A549 (cell line): Measurements from ENCODE around the gene DTNB. TPM values are rescaled to one million over a fixed set of nuclear protein-coding genes. Genes with fewer than 3 reads are reported as not detected.

Experiments used
- ATAC-seq, 2 experiments: fragments of 200-7000 bp in 1 of 2; fragments of >200 bp in 1 of 2; cut with Nextera tagmentation in 1 of 2; cut with Tn5 transposase in 1 of 2; 3 replicates each; pipeline versions ENCODE4 v1.8.0 to v1.9.1; 2018 to 2020; ENCODE audit warnings: mild to moderate bottlenecking in 1 of 2, moderate library complexity in 1 of 2
- CTCF ChIA-PET: fragments of 300-600 bp; sonication (Branson Sonifier 250); formaldehyde crosslinking; extraction: SDS; loops from one replicate; lab custom pipeline; 2021; ENCODE audit warnings: antibody characterized with exemption, inconsistent platforms; lab: Yijun Ruan, JAX
- POLR2A ChIA-PET: fragments of 350-600 bp; formaldehyde crosslinking; extraction: SDS; loops from one replicate; lab custom pipeline; 2021; ENCODE audit warnings: antibody characterized with exemption, inconsistent platforms; lab: Yijun Ruan, JAX
- DNase-seq, 2 experiments: peaks; one replicate each; pipeline versions ENCODE4 v3.0.0 to v3.0.0-alpha.2; 2011 to 2016; ENCODE audit warnings: low read depth in 1 of 2, low spot score in 1 of 2
- FAIRE-seq: peaks from 2 replicates; lab custom pipeline; 2011; peaks lifted over from hg19 to GRCh38; lab: Jason Lieb, UNC
- H3K27ac ChIP-seq, 2 experiments: fragments of >200 bp; sonication (Bioruptor Twin); formaldehyde crosslinking; 3 replicates each; pipeline ENCODE4 v1.5.1; 2016 to 2017
- H3K4me1 ChIP-seq: fragments of >200 bp; sonication (Bioruptor Twin); formaldehyde crosslinking; 3 replicates; pipeline ENCODE4 v1.6.1; 2016
- H3K4me2 ChIP-seq: fragments of >200 bp; sonication (Bioruptor Twin); formaldehyde crosslinking; 3 replicates; pipeline ENCODE4 v1.6.1; 2016
- H3K4me3 ChIP-seq: fragments of >200 bp; sonication (Bioruptor Twin); formaldehyde crosslinking; 3 replicates; pipeline ENCODE4 v1.5.1; 2016
- H3K9me3 ChIP-seq: fragments of >200 bp; sonication (Bioruptor Twin); formaldehyde crosslinking; 3 replicates; pipeline ENCODE4 v1.6.1; 2016
- BHLHE40 ChIP-seq: IDR thresholded peaks from 2 replicates; pipeline ENCODE4 v1.6.1; 2012; ENCODE audit warnings: low read depth, low read length, inconsistent platforms
- CBX2 ChIP-seq: fragments of 200-600 bp; sonication (generic); IDR thresholded peaks from 2 replicates; pipeline ENCODE4 v1.6.1; 2016; ENCODE audit warnings: low read depth, mild to moderate bottlenecking, borderline replicate concordance
- CTCF ChIP-seq: fragments of >200 bp; sonication (Bioruptor Twin); formaldehyde crosslinking; IDR thresholded peaks from 3 replicates; pipeline ENCODE4 v1.5.1; 2016
- EHF ChIP-seq: fragments of 250-450 bp; sonication (Bioruptor Pico); IDR thresholded peaks from 2 replicates; pipeline ENCODE4 v1.5.0; 2020; ENCODE audit warnings: mild to moderate bottlenecking
- EHMT2 ChIP-seq: fragments of 200-600 bp; sonication (generic); IDR thresholded peaks from 2 replicates; pipeline ENCODE4 v1.6.1; 2016; ENCODE audit warnings: antibody characterized with exemption, low read depth, mild to moderate bottlenecking, moderate library complexity
- HDAC2 ChIP-seq: fragments of 200-600 bp; sonication (generic); IDR thresholded peaks from 2 replicates; pipeline ENCODE4 v1.6.1; 2016
- HES2 ChIP-seq: fragments of >200 bp; sonication (Bioruptor Twin); formaldehyde crosslinking; IDR thresholded peaks from 2 replicates; pipeline ENCODE4 v1.6.1; 2016
- HEYL ChIP-seq: fragments of 250-450 bp; sonication (Bioruptor Pico); IDR thresholded peaks from 2 replicates; pipeline ENCODE4 v1.8.0; 2021; ENCODE audit warnings: mild to moderate bottlenecking, moderate library complexity
- HOXB13 ChIP-seq: fragments of 250-450 bp; sonication (Bioruptor Pico); IDR thresholded peaks from 2 replicates; pipeline ENCODE4 v1.5.0; 2020; ENCODE audit warnings: low read depth, mild to moderate bottlenecking, moderate library complexity
- JUN ChIP-seq, 2 experiments: fragments of >200 bp; sonication (Bioruptor Twin); formaldehyde crosslinking; IDR thresholded peaks; 2 replicates in 1 of 2; 3 replicates in 1 of 2; pipeline ENCODE4 v1.6.1; 2016 to 2017
- JUNB ChIP-seq: fragments of >200 bp; sonication (Bioruptor Twin); formaldehyde crosslinking; IDR thresholded peaks from 2 replicates; pipeline ENCODE4 v1.6.1; 2016
- KDM5A ChIP-seq: fragments of 200-600 bp; sonication (generic); IDR thresholded peaks from 2 replicates; pipeline ENCODE4 v1.6.1; 2016; ENCODE audit warnings: antibody characterized with exemption, mild to moderate bottlenecking
- MAX ChIP-seq: IDR thresholded peaks from 2 replicates; pipeline ENCODE4 v1.6.1; 2012
- MAZ ChIP-seq: fragments of 150-350 bp; IDR thresholded peaks from 2 replicates; pipeline ENCODE4 v1.6.1; 2014; ENCODE audit warnings: antibody characterized with exemption, low read depth, low read length, borderline replicate concordance
- NFE2L2 ChIP-seq: fragments of 150-350 bp; conservative IDR thresholded peaks from 2 replicates; pipeline ENCODE4 v1.6.1; 2014; ENCODE audit warnings: low read length
- NPAS2 ChIP-seq: fragments of 250-450 bp; sonication (Bioruptor Pico); IDR thresholded peaks from 2 replicates; pipeline ENCODE4 v1.8.0; 2022; ENCODE audit warnings: mild to moderate bottlenecking, moderate library complexity, borderline replicate concordance
- PBX3 ChIP-seq: IDR thresholded peaks from 2 replicates; pipeline ENCODE4 v1.6.1; 2012
- PHF8 ChIP-seq: fragments of 200-600 bp; sonication (generic); IDR thresholded peaks from 2 replicates; pipeline ENCODE4 v1.6.1; 2016; ENCODE audit warnings: low read depth, mild to moderate bottlenecking, antibody characterized with exemption, moderate library complexity, borderline replicate concordance
- POLR2A ChIP-seq: IDR thresholded peaks from 2 replicates; pipeline ENCODE4 v1.6.1; 2012; ENCODE audit warnings: mild to moderate bottlenecking, low read length
- RAD21 ChIP-seq, 2 experiments: fragments of >200 bp in 1 of 2; sonication (Bioruptor Twin) in 1 of 2; formaldehyde crosslinking in 1 of 2; IDR thresholded peaks in 1 of 2; conservative IDR thresholded peaks in 1 of 2; 2 replicates in 1 of 2; 3 replicates in 1 of 2; pipeline ENCODE4 v1.6.1; 2012 to 2018; ENCODE audit warnings: inconsistent platforms in 1 of 2
- RARB ChIP-seq: fragments of 250-450 bp; sonication (Bioruptor Pico); IDR thresholded peaks from 2 replicates; pipeline ENCODE4 v1.8.0; 2021; ENCODE audit warnings: mild to moderate bottlenecking, moderate library complexity
- RCOR1 ChIP-seq: fragments of 150-350 bp; IDR thresholded peaks from 2 replicates; pipeline ENCODE4 v1.6.1; 2014; ENCODE audit warnings: antibody characterized with exemption, low read length, low read depth
- RNF2 ChIP-seq: fragments of 200-600 bp; sonication (generic); IDR thresholded peaks from 2 replicates; pipeline ENCODE4 v1.6.1; 2016; ENCODE audit warnings: low read depth, mild to moderate bottlenecking, antibody characterized with exemption, moderate library complexity, borderline replicate concordance
- SMC3 ChIP-seq: fragments of >200 bp; sonication (Bioruptor Twin); formaldehyde crosslinking; IDR thresholded peaks from 3 replicates; pipeline ENCODE4 v1.6.1; 2018; ENCODE audit warnings: inconsistent platforms
- SREBF2 ChIP-seq: fragments of 450-650 bp; IDR thresholded peaks from 2 replicates; pipeline ENCODE4 v1.6.1; 2014; ENCODE audit warnings: mild to moderate bottlenecking, moderate library complexity
- TP53 ChIP-seq: fragments of 250-450 bp; sonication (Bioruptor Pico); IDR thresholded peaks from 2 replicates; pipeline ENCODE4 v1.5.0; 2021; ENCODE audit warnings: mild to moderate bottlenecking, moderate library complexity
- ZC3H11A ChIP-seq: fragments of 450-650 bp; IDR thresholded peaks from 2 replicates; pipeline ENCODE4 v1.6.1; 2014; ENCODE audit warnings: antibody characterized with exemption, mild to moderate bottlenecking
- ZFP36 ChIP-seq: fragments of 450-650 bp; IDR thresholded peaks from 2 replicates; pipeline ENCODE4 v1.6.1; 2014; ENCODE audit warnings: borderline replicate concordance; ENCODE audit not compliant: partially characterized antibody
- ZNF302 ChIP-seq: fragments of 250-450 bp; sonication (Bioruptor Pico); IDR thresholded peaks from 2 replicates; pipeline ENCODE4 v1.9.0; 2021; ENCODE audit warnings: inconsistent platforms, mild to moderate bottlenecking, moderate library complexity
- WGBS: methylation state at CpG from one replicate; pipeline ENCODE4 v1.1.6; 2017; ENCODE audit errors: missing lambda C conversion rate; 5-methylcytosine and 5-hydroxymethylcytosine counted together
- polyA plus RNA-seq, 4 experiments: library from polyadenylated mRNA; depleted of rRNA in 3 of 4; stranded (reverse); fragments of >200 nt; fragmentation: RNase III in 1 of 4; extraction: RNeasy Plus Mini Kit Qiagen cat#74134 plus additional on column Dnase treatment in 1 of 4; gene quantifications; 2 replicates in 3 of 4; 3 replicates in 1 of 4; pipeline ENCODE4 v1.2.3, GENCODE V29; 2011 to 2017
- TF ChIP-seq, protein P1 (sequence below): fragments of 250-450 bp; sonication (Bioruptor Pico); IDR thresholded peaks from 2 replicates; pipeline ENCODE4 v1.5.0; 2020; ENCODE audit warnings: low read depth, mild to moderate bottlenecking, moderate library complexity

The DTNB gene
- polyA plus RNA-seq, 2 of the 4 experiments (the other 2 are of a cell fraction) = 11.2 to 32.6 TPM

DNA sequence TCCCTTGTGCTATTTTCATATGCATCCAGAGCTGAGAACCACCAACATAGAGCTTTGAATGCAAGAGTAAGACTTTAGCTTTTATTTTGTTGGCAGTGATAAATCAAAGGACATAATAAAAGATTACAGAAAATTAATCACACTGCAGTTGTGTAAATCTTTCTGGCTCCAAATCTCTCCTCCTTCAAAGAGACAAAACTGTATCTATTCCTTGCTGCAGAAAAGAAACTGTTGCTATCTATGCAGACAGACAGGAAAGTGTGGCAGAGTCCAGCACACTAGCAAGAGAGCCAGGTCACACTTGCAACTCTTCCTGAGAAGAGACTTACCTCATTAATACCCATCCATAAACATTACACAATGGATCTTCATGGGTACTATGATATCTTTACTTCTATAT is 57.5 kb downstream of the DTNB start:
- Histone ChIP-seq H3K27ac (peak overlapping the region in 1 of 2 experiments; percentile 25; a peak in 1 of 6 replicates), H3K4me1 (peaks cover 39% of the 10 kb centered on the region), H3K4me3 (no peak overlapping the region), H3K9me3 (no peaks in the 10 kb centered on the region), H3K4me2 (no peak overlapping the region)
- ChIA-PET POLR2A (no interaction called here), CTCF (interaction anchor here (1.0 to 13.0 kb wide), 5 partner anchors 9 to 84 kb away, joined by 3 to 414 read pairs (median 5); partner anchors contain the start of gene DTNB)
- peak; percentile 91 for FAIRE-seq
- no peak for ATAC-seq
- TF ChIP-seq NPAS2 (CRISPR knock-in tag) (no peak), JUN (IDR thresholded peaks at IDR 0.05) (no peak), PBX3 (no peak), KDM5A (no peak), MAZ (no peak), HEYL (CRISPR knock-in tag) (no peak), RAD21 (conservative IDR thresholded peaks at IDR 0.05 in 1 of 2, IDR thresholded peaks at IDR 0.05 in 1 of 2) (no peak), SREBF2 (no peak), SMC3 (no peak), ZFP36 (no peak), HOXB13 (no peak), HDAC2 (no peak), BHLHE40 (no peak), HES2 (no peak), NFE2L2 (no peak), EHF (no peak), CBX2 (no peak), EHMT2 (no peak), POLR2A (no peak), RARB (CRISPR knock-in tag) (no peak)
- no peak for DNase-seq

GRCh38 chr2:25615386-25615785 is 58.0 kb downstream of the DTNB start:
- no peak for FAIRE-seq
- TF ChIP-seq NFE2L2 = no peak
- no peak for TF ChIP-seq RAD21 (conservative IDR thresholded peaks at IDR 0.05 in 1 of 2, IDR thresholded peaks at IDR 0.05 in 1 of 2)
- no peak for TF ChIP-seq JUNB
- no peak for TF ChIP-seq HEYL (CRISPR knock-in tag)
- no peak for TF ChIP-seq ZNF302 (CRISPR knock-in tag)
- no peak overlapping the region for H3K4me3 ChIP-seq
- peaks cover 39% of the 10 kb centered on the region for H3K4me1 ChIP-seq
- no peak for DNase-seq
- POLR2A ChIA-PET = no interaction called here
- no peaks in the 10 kb centered on the region for H3K9me3 ChIP-seq
- 89% methylated on average over 5 of the region's 5 CpGs for WGBS
- CTCF ChIA-PET = interaction anchor here (1.0 to 13.0 kb wide), 5 partner anchors 8 to 85 kb away, joined by 3 to 414 read pairs (median 5); partner anchors contain the start of gene DTNB
- no peak for ATAC-seq
- no peak overlapping the region for H3K4me2 ChIP-seq
- H3K27ac ChIP-seq = peak overlapping the region in 1 of 2 experiments; percentile 25; a peak in 1 of 6 replicates

DNA sequence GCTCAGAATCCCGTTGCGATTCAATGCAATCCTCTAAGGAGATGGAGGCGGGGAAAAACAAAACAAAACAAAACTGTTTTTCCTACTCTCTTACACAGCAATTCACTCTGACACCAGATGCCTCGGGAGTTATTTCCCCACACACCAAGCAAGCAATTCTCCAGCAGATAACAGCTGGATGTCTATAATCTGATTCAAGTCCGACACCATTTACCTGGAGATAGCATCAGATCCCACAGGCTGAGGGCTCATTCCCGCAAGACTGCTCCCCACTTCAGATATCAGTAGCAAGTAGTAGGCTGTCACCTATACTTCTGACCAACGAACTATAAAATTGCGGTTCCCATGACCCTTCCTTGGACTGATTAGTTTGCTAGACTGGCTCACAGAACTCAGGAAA is 58.7 kb downstream of the DTNB start:
- ChIA-PET POLR2A (no interaction called here), CTCF (interaction anchor here (1.3 to 13.0 kb wide), 4 partner anchors 8 to 54 kb away, joined by 4 to 414 read pairs (median 10); partner anchors contain the start of gene DTNB)
- Histone ChIP-seq H3K4me3 (no peak overlapping the region), H3K27ac (no peak overlapping the region), H3K4me2 (no peak overlapping the region), H3K9me3 (no peaks in the 10 kb centered on the region), H3K4me1 (peaks cover 39% of the 10 kb centered on the region)
- no peak for TF ChIP-seq SREBF2
- TF ChIP-seq, protein P1, sequence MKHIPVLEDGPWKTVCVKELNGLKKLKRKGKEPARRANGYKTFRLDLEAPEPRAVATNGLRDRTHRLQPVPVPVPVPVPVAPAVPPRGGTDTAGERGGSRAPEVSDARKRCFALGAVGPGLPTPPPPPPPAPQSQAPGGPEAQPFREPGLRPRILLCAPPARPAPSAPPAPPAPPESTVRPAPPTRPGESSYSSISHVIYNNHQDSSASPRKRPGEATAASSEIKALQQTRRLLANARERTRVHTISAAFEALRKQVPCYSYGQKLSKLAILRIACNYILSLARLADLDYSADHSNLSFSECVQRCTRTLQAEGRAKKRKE (CRISPR knock-in tag) = no peak
- no peak for TF ChIP-seq ZNF302 (CRISPR knock-in tag)
- no peak for TF ChIP-seq RCOR1
- no peak for TF ChIP-seq BHLHE40
- TF ChIP-seq RNF2 = no peak
- no peak for TF ChIP-seq PHF8
- TF ChIP-seq ZC3H11A = no peak
- no peak for TF ChIP-seq NFE2L2
- no peak for TF ChIP-seq TP53 (CRISPR knock-in tag)
- no peak for TF ChIP-seq HDAC2
- TF ChIP-seq MAX = no peak
- no peak for TF ChIP-seq CTCF
- TF ChIP-seq PBX3 = no peak
- DNase-seq (no peak), FAIRE-seq (no peak), ATAC-seq (no peak)
- WGBS = 92% methylated on average over 8 of the region's 8 CpGs
